ENCODE measurements around the gene TEX13B.
"Not testable (repeated sequence)": the region's sequence is repeated elsewhere in the genome, so short reads cannot be mapped to it uniquely, and the experiment has no call there.

TEX13B gene

DNA sequence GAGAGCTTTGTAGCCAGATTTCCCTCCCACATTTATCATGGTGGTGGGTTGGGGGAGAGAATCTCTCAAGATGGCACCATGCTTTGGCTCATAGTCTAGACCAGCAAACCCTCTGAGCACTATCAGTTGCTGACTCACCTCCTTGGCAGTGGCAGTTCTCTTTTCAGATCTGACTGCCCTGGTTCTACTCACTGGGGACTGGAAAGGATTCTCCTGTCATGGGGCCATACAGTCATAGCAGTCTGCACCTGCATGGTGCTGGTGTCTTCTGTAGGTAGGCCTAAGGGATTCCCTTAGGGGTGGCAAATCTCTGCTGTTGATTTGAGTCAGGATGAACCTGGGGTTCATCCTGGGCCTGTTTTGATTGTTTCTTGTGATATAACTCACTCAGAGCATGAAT is 2.6 kb downstream of the TEX13B start:
- no peak for DNase-seq (ENCODE audit: low spot score in 2 of 2)
- Mint-ChIP-seq H3K4me1 (peaks cover 2% of the 10 kb centered on the region), H3K36me3 (no peaks in the 10 kb centered on the region), H3K4me3 (no peak overlapping the region), H3K27me3 (peaks cover 2% of the 10 kb centered on the region), H3K27ac (no peak overlapping the region), H3K9me3 (no peaks in the 10 kb centered on the region)
- no peak for ATAC-seq (ENCODE audit: low read depth)

DNA sequence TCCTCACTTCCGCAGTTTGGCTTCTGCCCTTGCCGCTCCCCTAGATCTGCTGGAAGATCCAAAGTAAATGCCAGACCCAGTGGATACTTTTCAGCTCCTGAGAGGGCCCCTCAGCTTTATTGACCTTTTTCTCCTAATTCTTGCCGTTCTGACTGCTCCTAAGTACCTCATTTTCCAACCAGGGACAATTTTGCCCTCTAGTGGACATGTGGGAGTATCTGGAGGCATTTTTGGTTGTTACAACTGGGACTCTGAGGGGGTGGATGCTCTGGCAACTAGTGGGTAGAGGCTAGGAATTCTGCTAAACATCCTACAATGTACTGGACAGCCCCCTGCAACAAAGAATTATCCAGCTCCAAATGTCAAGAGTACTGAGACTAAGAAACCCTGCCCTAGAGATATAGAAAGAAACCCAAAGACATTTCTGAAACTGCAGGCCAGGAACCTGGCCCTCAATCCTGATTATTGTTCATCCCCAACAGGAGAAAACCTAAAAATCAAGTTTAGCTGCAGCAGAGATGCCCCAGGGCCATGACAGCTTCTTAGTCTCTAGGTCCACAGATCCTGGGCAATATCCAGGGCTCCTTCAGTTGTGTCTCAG is 3.4 kb downstream of the TEX13B start:
- no peak for ATAC-seq (ENCODE audit: low read depth)
- Mint-ChIP-seq H3K27ac (no peak overlapping the region), H3K4me3 (no peak overlapping the region)

DNA sequence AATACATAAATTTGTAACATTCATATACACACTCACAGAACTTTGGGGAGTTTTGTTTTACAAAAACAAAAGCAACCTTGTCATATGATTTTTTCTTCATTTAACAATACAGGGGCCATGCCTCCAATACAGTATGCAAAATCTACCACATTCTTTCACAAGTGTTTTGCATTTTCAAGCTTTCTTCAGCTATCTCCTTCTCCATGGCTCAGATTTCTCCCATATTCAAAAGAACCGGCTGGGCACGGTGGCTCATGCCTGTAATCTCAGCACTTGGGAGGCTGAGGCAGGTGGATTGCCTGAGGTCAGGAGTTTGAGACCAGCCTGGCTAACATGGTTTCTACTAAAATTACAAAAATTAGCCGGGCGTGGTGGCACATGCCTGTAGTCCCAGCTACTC is 4.1 kb downstream of the TEX13B start:
- Mint-ChIP-seq H3K27me3 (no peaks in the 10 kb centered on the region), H3K27ac (no peak overlapping the region), H3K9me3 (no peaks in the 10 kb centered on the region), H3K4me3 (no peak overlapping the region), H3K4me1 (no peaks in the 10 kb centered on the region), H3K36me3 (no peaks in the 10 kb centered on the region)
- no peak for ATAC-seq (ENCODE audit: low read depth)
- DNase-seq (ENCODE audit: low spot score in 2 of 2), result no peak

More for the DNA sequence above, 3.4 kb downstream of the TEX13B start:
- Mint-ChIP-seq H3K36me3 (no peaks in the 10 kb centered on the region), H3K4me1 (no peaks in the 10 kb centered on the region), H3K9me3 (no peaks in the 10 kb centered on the region), H3K27me3 (no peaks in the 10 kb centered on the region)
- no peak for DNase-seq (ENCODE audit: low spot score in 2 of 2)

DNA sequence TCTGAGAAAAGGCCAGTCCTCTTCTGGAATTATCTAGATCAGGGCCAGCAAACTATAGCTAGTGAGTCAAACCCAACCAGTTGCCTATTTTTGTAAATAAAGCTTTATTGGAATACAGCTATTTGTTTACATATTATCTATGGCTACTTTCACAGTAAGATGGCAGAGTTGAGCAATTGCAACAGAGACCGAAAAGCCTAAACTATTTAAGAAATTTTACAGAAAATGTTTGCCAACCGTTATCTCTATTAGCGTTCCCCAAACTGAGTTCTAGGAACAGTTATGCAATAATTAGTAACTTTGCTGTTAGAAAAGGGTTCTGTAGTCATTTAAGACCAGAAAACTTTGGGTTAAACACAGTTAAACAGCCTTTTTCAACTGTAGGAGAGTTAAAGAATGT is 10.5 kb downstream of the TEX13B start:
- H3K27ac Mint-ChIP-seq, result no peak overlapping the region
- DNase-seq (ENCODE audit: low spot score in 2 of 2), result no peak
- no peaks in the 10 kb centered on the region for H3K9me3 Mint-ChIP-seq
- ATAC-seq (ENCODE audit: low read depth), result no peak
- H3K4me1 Mint-ChIP-seq, result no peaks in the 10 kb centered on the region
- H3K36me3 Mint-ChIP-seq, result no peaks in the 10 kb centered on the region
- no peak overlapping the region for H3K4me3 Mint-ChIP-seq
- H3K27me3 Mint-ChIP-seq, result no peaks in the 10 kb centered on the region

DNA sequence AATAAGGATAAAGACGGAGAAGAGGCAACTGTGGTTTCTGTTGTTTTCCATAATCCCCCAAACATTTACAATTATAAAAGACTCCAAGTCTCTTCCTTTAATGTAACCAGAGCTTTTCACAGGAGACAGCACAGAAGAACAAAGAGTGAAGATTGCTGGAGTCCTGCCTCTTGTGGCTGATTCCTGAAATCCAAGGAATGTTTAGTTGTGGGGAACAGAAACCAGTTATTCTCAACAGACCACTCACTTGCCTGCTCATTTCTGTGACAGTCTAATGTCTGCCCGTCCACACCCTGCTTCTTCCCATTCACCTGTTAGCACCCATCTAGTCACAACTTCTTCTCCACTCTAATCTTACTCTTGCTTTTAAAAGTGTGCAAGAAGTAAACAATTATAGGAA is 12.1 kb downstream of the TEX13B start:
- Mint-ChIP-seq H3K27me3 (no peaks in the 10 kb centered on the region), H3K4me1 (no peaks in the 10 kb centered on the region), H3K36me3 (no peaks in the 10 kb centered on the region), H3K4me3 (no peak overlapping the region), H3K9me3 (no peaks in the 10 kb centered on the region), H3K27ac (no peak overlapping the region)
- ATAC-seq (ENCODE audit: low read depth) (no peak), DNase-seq (ENCODE audit: low spot score in 2 of 2) (no peak)

DNA sequence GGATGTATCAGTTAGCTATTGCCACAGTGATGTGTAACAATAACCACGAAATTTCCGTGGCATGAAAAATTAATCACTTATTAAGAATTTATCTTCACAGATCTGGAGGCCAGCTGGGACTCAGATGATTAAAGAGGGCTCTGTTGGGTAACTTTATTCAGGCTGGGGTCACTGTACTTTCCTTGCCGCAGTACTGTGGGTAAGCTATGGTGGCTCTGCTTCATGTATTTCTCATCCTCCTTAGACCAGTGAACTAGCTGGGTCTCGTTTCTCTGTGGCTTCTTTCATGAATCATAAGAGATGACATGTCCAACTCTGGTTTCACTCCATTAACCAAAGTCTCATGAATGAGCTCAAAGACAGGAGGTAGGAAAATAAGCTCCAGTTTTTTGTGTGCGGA is 13.5 kb downstream of the TEX13B start:
- Mint-ChIP-seq H3K4me1 (no peaks in the 10 kb centered on the region), H3K36me3 (no peaks in the 10 kb centered on the region), H3K27me3 (peaks cover 5% of the 10 kb centered on the region), H3K4me3 (no peak overlapping the region), H3K27ac (no peak overlapping the region), H3K9me3 (no peaks in the 10 kb centered on the region)
- DNase-seq (ENCODE audit: low spot score in 2 of 2) (no peak), ATAC-seq (ENCODE audit: low read depth) (no peak)

DNA sequence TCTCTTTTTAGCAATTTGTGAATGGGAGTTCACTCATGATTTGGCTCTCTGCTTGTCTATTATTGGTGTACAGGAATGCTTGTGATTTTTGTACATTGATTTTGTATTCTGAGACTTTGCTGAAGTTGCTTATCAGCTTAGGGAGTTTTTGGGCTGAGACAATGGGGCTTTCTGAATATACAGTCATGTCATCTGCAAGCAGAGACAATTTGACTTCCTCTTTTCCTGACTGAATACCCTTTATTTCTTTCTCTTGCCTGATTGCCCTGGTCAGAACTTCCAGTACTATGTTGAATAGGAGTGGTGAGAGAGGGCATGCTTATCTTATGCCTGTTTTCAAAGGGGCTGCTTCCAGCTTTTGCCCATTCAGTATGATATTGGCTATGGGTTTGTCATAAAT is 26.8 kb downstream of the TEX13B start:
- not testable (repeated sequence) for H3K36me3 Mint-ChIP-seq; H3K4me1 Mint-ChIP-seq; H3K4me3 Mint-ChIP-seq; H3K27ac Mint-ChIP-seq; H3K27me3 Mint-ChIP-seq; H3K9me3 Mint-ChIP-seq; DNase-seq (ENCODE audit: low spot score in 2 of 2); ATAC-seq (ENCODE audit: low read depth)

DNA sequence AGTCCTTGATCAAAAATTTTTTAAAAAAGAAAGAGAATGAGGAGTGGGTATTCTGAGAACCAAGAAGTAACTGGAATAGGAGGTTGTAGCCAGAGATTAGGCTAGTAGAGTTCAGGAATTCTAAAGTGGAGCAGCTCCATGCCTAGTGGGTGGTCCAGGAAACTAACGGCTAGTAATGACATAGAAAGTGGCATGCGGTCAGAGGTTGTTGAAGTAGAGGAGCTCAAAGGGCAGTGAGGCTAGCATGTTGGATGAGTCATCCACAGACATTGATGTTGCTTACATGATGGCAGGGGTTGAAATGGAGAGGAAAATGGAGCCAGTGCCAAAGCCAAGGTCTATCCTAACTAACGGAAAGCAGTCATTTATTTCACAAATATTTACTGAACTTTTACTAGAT is 42.1 kb downstream of the TEX13B start:
- H3K4me3 Mint-ChIP-seq, result no peak overlapping the region
- DNase-seq (ENCODE audit: low spot score in 2 of 2), result no peak
- peaks cover 3% of the 10 kb centered on the region for H3K9me3 Mint-ChIP-seq
- H3K4me1 Mint-ChIP-seq, result peaks cover 3% of the 10 kb centered on the region
- peaks cover 7% of the 10 kb centered on the region for H3K27me3 Mint-ChIP-seq
- no peak for ATAC-seq (ENCODE audit: low read depth)
- no peak overlapping the region for H3K27ac Mint-ChIP-seq
- H3K36me3 Mint-ChIP-seq, result peaks cover 3% of the 10 kb centered on the region

DNA sequence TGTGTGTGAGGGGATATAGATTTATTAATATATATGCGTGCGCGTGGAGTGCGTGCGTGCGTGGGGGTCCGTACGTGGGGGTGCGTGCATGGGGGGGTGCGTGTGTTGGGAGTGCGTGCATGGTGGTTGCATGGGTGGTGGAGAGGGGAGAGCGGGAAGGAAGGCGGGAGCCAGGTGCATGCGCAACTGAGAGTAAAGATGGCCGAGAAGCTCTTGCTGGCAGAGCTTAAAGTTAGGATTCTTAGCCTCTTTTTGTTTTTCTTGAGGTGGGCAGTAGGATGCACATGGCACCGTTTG is 45.8 kb downstream of the TEX13B start:
- no peak for ATAC-seq (ENCODE audit: low read depth)
- H3K27me3 Mint-ChIP-seq, result peaks cover 7% of the 10 kb centered on the region

DNA sequence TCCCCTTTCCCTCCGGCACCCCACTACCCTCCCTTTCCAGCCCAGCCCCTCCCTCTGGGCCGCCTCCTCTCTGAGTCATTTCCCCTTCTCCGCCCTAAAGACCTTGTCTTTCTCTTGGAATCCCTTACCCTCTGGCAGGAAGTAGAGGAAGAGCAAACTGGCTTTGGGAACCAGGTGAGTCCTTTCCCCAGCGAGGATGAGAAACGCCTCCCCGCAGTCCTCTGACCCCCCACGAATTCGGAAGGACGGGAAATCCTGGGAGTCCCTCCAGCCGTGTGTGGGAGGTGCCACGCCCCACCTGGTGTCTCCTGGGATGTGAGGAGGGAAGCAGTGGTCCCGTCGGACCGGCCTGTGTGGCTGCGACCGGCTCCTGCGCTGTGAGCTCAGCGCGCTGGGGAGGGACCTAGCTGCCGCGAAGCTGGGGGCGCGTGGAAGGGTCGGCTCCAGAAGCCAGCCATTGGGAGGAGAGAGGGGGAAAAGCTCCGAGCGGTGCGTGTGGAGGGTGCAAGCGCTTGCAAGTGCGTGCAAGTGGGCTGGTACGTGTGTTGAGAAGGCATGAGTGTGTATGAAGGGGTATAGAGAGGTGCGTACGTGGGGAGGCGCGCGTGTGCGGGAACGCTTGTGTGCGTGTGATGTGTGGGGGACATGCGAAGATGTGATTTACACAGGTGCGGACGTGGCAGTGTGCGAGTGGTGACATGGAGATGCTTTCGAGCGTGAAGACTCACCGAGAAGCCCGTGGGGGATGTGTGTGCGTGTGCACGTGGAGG is 46.3 kb downstream of the TEX13B start:
- H3K27ac Mint-ChIP-seq, result no peak overlapping the region
- ATAC-seq (ENCODE audit: low read depth), result no peak
- no peak for DNase-seq (ENCODE audit: low spot score in 2 of 2)
- no peak overlapping the region for H3K4me3 Mint-ChIP-seq
- peaks cover 7% of the 10 kb centered on the region for H3K27me3 Mint-ChIP-seq
- H3K36me3 Mint-ChIP-seq, result peaks cover 3% of the 10 kb centered on the region
- peaks cover 3% of the 10 kb centered on the region for H3K9me3 Mint-ChIP-seq
- H3K4me1 Mint-ChIP-seq, result peaks cover 3% of the 10 kb centered on the region

More for the DNA sequence above, 45.8 kb downstream of the TEX13B start:
- H3K4me3 Mint-ChIP-seq, result no peak overlapping the region
- H3K36me3 Mint-ChIP-seq, result peaks cover 3% of the 10 kb centered on the region
- H3K9me3 Mint-ChIP-seq, result peaks cover 3% of the 10 kb centered on the region
- no peak overlapping the region for H3K27ac Mint-ChIP-seq
- H3K4me1 Mint-ChIP-seq, result peaks cover 3% of the 10 kb centered on the region
- DNase-seq (ENCODE audit: low spot score in 2 of 2), result no peak

DNA sequence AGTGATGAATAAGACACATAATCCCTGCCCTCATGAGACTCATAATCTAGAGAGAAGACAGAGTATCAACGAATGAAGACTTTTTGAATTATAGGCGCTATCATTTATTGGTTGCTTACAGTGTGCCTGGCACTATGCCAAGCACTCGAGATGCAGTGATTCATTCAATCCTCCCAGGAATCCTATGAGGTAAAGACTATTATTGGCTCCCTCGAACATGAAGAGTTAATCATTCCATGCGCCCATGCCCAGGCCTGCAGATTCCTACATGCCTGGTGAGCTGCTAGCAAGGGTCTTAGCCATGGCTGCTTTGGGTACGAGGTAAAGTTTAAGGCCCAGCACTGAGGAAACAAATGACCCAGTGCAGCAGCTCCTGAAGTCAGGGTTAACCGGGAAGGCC is 47.0 kb downstream of the TEX13B start:
- no peak overlapping the region for H3K4me3 Mint-ChIP-seq
- DNase-seq (ENCODE audit: low spot score in 2 of 2), result no peak

DNA sequence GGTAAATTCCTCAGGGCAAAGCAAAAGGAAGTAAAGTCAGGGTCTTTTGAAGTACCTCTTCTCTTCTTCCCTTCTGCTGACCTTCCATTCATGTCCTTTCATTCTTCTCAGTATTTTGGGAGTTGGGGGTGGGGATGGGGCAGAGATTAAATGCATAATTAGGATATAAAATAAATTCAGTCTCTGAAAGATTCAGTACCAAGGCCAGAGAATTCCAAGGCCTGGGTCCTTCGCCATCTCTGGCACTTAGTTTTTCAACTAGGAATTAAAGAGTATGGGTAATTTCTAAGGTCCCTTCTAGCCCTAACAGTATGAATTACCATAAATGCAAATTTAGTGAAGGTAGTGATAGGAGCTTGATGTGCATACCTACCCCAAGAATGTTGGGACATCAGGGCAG is 47.9 kb downstream of the TEX13B start:
- Mint-ChIP-seq H3K4me1 (peaks cover 3% of the 10 kb centered on the region), H3K4me3 (no peak overlapping the region), H3K9me3 (peaks cover 3% of the 10 kb centered on the region), H3K36me3 (peaks cover 8% of the 10 kb centered on the region), H3K27ac (no peak overlapping the region), H3K27me3 (peaks cover 7% of the 10 kb centered on the region)
- DNase-seq (ENCODE audit: low spot score in 2 of 2), result no peak
- no peak for ATAC-seq (ENCODE audit: low read depth)

More for the DNA sequence above, 47.0 kb downstream of the TEX13B start:
- H3K4me1 Mint-ChIP-seq, result peaks cover 3% of the 10 kb centered on the region
- peaks cover 3% of the 10 kb centered on the region for H3K9me3 Mint-ChIP-seq
- H3K36me3 Mint-ChIP-seq, result peaks cover 3% of the 10 kb centered on the region
- H3K27me3 Mint-ChIP-seq, result peaks cover 7% of the 10 kb centered on the region
- no peak for ATAC-seq (ENCODE audit: low read depth)
- no peak overlapping the region for H3K27ac Mint-ChIP-seq
